ENCODE measurements around the gene PPP1R18. TPM values are rescaled to one million over a fixed set of nuclear protein-coding genes. Genes with fewer than 3 reads are reported as not detected.

The PPP1R18 gene
- total and polyA plus RNA-seq, 5 donors from 2014 or later = 110 to 164 (median 123) TPM

DNA sequence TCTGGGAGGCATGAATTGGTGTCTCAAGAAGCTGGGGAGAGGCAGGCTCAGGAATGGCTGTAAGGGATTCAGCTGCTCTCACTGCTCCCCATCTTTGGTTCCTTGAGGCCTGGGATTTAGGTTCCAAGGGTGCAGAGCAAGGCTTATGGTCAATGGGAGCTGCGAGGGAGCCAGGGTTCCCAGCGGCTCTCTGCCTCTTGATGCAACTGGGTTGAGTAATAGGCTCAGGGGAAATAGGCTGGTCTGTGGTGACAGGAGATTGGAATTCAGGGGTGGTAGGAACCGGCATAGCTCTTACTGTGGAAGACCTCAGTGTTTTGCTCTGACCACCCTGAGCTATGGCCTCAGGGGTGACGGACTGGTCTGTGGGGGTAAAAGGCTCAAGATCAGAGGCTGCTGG is 17.4 kb upstream of the PPP1R18 start:
- Mint-ChIP-seq H3K4me3 (no peak overlapping the region), H3K27me3 (no peaks in the 10 kb centered on the region), H3K27ac (peak overlapping the region in 2 of 3 donors; percentile 62 to 82), H3K36me3 (peaks cover 48% of the 10 kb centered on the region), H3K9me3 (no peaks in the 10 kb centered on the region), H3K4me1 (peaks cover 0 to 6% (median 4%) of the 10 kb centered on the region in 4 donors)
- Histone ChIP-seq H3K27ac (ENCODE audit: insufficient read depth, low read length, poor library complexity, severe bottlenecking) (no peak overlapping the region), H3K4me3 (ENCODE audit: low read depth, low read length) (no peak overlapping the region), H3K9me3 (ENCODE audit: control insufficient read depth in 2 of 2, low read length in 2 of 2) (no peaks in the 10 kb centered on the region), H3K4me1 (ENCODE audit: control insufficient read depth, insufficient read depth, low read length, poor library complexity, severe bottlenecking) (no peaks in the 10 kb centered on the region), H3K27me3 (ENCODE audit: control insufficient read depth, insufficient read depth, low read length) (no peaks in the 10 kb centered on the region), H3K36me3 (ENCODE audit: control insufficient read depth, insufficient read depth, low read length) (peaks cover 25% of the 10 kb centered on the region)
- ATAC-seq (ENCODE audit: low read depth in 2 of 2) (no peak), DNase-seq (no peak)

DNA sequence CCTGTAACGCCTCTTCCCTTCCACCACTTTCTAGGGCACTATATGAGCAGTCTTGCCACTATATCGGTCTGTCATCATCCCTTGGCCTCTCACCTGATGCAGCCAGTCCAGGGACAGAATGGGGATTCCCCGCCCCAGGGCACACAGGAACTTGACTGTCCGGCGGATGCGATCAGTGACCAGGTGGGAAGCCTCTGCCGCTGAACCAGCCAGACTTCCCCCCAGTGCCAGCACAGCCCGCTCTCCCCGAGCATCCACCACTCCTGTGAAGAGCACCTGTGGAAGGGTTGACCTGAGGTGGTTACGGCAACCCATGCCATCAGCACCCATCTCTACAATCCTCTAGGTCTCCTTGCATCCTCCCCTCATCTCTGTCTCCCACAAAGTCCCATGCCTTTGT is 16.6 kb upstream of the PPP1R18 start:
- Mint-ChIP-seq H3K4me3 (no peak overlapping the region), H3K4me1 (peaks cover 0 to 6% (median 4%) of the 10 kb centered on the region in 4 donors), H3K36me3 (peaks cover 45% of the 10 kb centered on the region), H3K27ac (no peak overlapping the region), H3K27me3 (no peaks in the 10 kb centered on the region), H3K9me3 (no peaks in the 10 kb centered on the region)
- Histone ChIP-seq H3K36me3 (ENCODE audit: control insufficient read depth, insufficient read depth, low read length) (peaks cover 22% of the 10 kb centered on the region), H3K4me3 (ENCODE audit: low read depth, low read length) (no peak overlapping the region), H3K27ac (ENCODE audit: insufficient read depth, low read length, poor library complexity, severe bottlenecking) (no peak overlapping the region), H3K27me3 (ENCODE audit: control insufficient read depth, insufficient read depth, low read length) (no peaks in the 10 kb centered on the region), H3K9me3 (ENCODE audit: control insufficient read depth in 2 of 2, low read length in 2 of 2) (no peaks in the 10 kb centered on the region), H3K4me1 (ENCODE audit: control insufficient read depth, insufficient read depth, low read length, poor library complexity, severe bottlenecking) (no peaks in the 10 kb centered on the region)
- no peak for DNase-seq
- ATAC-seq (ENCODE audit: low read depth in 2 of 2) = no peak

DNA sequence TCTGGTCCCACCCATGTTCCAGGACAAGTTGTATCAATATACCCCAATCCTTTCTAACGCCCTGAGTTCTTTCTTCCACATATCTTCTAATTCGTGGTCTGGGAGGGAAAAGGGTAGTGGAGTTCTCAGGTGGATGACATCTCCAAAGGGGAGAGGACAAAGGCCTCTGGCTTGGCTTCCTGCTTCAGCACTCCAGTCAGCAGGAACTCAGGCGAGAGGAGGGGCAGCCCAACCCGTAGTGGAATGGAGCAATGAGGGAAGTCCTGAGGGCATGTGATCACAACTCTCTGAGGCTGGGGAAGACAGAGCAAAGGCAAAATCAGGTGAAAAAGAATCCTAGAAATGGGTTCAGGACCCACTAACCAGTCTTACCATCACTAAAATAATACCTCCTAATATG is 13.9 kb upstream of the PPP1R18 start:
- Mint-ChIP-seq H3K4me3 (no peak overlapping the region), H3K27me3 (no peaks in the 10 kb centered on the region)
- no peak for ATAC-seq (ENCODE audit: low read depth in 2 of 2)

GRCh38 chr6:30696432-30696831 is 10.0 kb upstream of the PPP1R18 start:
- Histone ChIP-seq H3K27me3 (ENCODE audit: control insufficient read depth, insufficient read depth, low read length) (no peaks in the 10 kb centered on the region), H3K36me3 (ENCODE audit: control insufficient read depth, insufficient read depth, low read length) (peaks cover 5% of the 10 kb centered on the region), H3K9me3 (ENCODE audit: control insufficient read depth in 2 of 2, low read length in 2 of 2) (no peaks in the 10 kb centered on the region), H3K4me3 (ENCODE audit: low read depth, low read length) (no peak overlapping the region), H3K27ac (ENCODE audit: insufficient read depth, low read length, poor library complexity, severe bottlenecking) (no peak overlapping the region), H3K4me1 (ENCODE audit: control insufficient read depth, insufficient read depth, low read length, poor library complexity, severe bottlenecking) (no peaks in the 10 kb centered on the region)
- Mint-ChIP-seq H3K36me3 (peaks cover 1% of the 10 kb centered on the region), H3K4me1 (peaks cover under 1 to 8% (median 6%) of the 10 kb centered on the region in 4 donors), H3K9me3 (no peaks in the 10 kb centered on the region), H3K27me3 (no peaks in the 10 kb centered on the region), H3K27ac (no peak overlapping the region), H3K4me3 (no peak overlapping the region)
- no peak for ATAC-seq (ENCODE audit: low read depth in 2 of 2)
- no peak for DNase-seq

More for the DNA sequence above, 13.9 kb upstream of the PPP1R18 start:
- no peak for DNase-seq
- H3K9me3 Mint-ChIP-seq = no peaks in the 10 kb centered on the region
- H3K36me3 Mint-ChIP-seq = peaks cover 30% of the 10 kb centered on the region
- Histone ChIP-seq H3K4me3 (ENCODE audit: low read depth, low read length) (no peak overlapping the region), H3K36me3 (ENCODE audit: control insufficient read depth, insufficient read depth, low read length) (peaks cover 10% of the 10 kb centered on the region), H3K27ac (ENCODE audit: insufficient read depth, low read length, poor library complexity, severe bottlenecking) (no peak overlapping the region), H3K27me3 (ENCODE audit: control insufficient read depth, insufficient read depth, low read length) (no peaks in the 10 kb centered on the region), H3K4me1 (ENCODE audit: control insufficient read depth, insufficient read depth, low read length, poor library complexity, severe bottlenecking) (no peaks in the 10 kb centered on the region), H3K9me3 (ENCODE audit: control insufficient read depth in 2 of 2, low read length in 2 of 2) (no peaks in the 10 kb centered on the region)
- H3K4me1 Mint-ChIP-seq = peaks cover 0 to 4% (median 1%) of the 10 kb centered on the region in 4 donors
- H3K27ac Mint-ChIP-seq = no peak overlapping the region

DNA sequence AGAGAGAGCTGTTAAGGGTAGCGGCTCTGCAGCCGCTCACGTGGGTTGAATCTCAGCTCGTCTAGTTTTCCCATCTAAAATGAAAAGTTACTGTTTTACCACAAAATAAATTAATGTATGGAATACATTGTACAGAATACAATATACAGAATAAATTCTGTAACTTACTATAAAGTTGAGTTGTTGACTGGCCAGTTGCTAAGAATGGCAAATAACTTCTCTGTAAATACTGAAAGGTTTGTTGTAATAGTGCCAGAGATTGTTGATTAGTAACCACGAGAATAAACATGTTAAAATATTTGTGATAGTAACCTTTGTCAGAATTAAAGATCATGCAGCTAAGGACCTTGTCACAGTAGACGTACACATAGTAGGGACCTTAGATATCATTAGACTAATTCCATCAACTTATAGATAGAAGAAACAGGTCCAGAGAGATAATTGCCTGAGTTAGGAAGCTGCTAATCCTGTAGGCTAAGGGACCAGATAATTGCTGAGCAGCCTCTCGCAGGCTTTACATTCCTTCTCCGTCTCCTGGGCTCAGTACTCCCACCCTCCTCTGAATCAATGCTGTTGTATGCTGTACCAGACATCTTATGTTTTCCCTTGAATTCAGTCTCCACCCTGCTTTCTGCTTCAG is 4.9 kb upstream of the PPP1R18 start:
- peak overlapping the region; percentile 42 for H3K27ac ChIP-seq (ENCODE audit: insufficient read depth, low read length, poor library complexity, severe bottlenecking)
- no peaks in the 10 kb centered on the region for H3K9me3 ChIP-seq (ENCODE audit: control insufficient read depth in 2 of 2, low read length in 2 of 2)
- peaks cover 11 to 47% (median 36%) of the 10 kb centered on the region in 4 donors for H3K4me1 Mint-ChIP-seq
- H3K4me1 ChIP-seq (ENCODE audit: control insufficient read depth, insufficient read depth, low read length, poor library complexity, severe bottlenecking) = peaks cover 45% of the 10 kb centered on the region
- no peak for ATAC-seq (ENCODE audit: low read depth in 2 of 2)
- no peaks in the 10 kb centered on the region for H3K27me3 Mint-ChIP-seq
- H3K27me3 ChIP-seq (ENCODE audit: control insufficient read depth, insufficient read depth, low read length) = no peaks in the 10 kb centered on the region
- no peaks in the 10 kb centered on the region for H3K9me3 Mint-ChIP-seq
- H3K36me3 ChIP-seq (ENCODE audit: control insufficient read depth, insufficient read depth, low read length) = no peaks in the 10 kb centered on the region
- peak overlapping the region; percentile 26 to 98 (median 94) for H3K27ac Mint-ChIP-seq
- H3K4me3 Mint-ChIP-seq = peak overlapping the region; percentile 89 to 95 (median 92)
- H3K36me3 Mint-ChIP-seq = peaks cover under 1% of the 10 kb centered on the region
- no peak for DNase-seq
- peak overlapping the region; percentile 78 for H3K4me3 ChIP-seq (ENCODE audit: low read depth, low read length)

DNA sequence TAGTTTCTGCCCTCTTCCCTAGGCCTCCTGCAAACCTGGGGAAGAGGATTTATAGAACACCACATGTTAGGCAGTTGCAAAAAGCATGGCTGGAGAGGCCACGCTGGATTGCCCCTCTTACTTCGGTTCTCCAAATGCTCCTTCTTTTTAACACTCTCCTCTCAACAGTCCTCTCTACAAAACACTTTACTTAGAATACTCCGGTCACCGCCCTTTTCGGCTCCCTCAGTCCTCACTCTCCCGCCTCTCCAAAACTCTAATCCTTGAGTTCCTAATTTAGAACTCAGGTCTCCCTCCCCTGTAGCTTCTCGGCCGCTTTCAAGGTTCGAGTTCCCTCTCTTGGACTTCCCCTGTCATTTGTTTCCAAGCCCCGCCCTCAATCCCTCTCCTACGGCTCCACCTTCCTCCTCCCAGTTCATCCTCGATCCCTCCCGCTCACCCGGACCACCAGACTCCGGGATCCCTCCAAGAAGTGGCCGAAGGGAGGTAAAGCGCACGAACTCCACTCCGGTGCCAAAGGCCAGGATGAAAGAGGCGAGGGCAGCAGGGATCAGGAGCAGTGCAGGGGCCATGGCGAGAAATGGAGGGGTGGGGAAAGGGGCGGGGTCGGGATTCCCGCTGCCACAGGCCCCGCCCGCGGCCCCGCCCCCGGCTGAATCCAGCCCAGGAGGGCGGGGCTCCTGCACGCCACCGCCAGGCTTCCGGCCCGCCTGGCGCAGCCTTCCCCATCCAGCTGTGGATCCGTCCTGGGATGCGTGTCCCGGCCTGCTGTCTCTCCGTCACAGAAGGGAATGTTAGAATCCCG is 4.2 kb upstream of the PPP1R18 start, which contains the start of gene NRM:
TSS of gene NRM (minus strand) at position 582 of the 805 bp plus-strand sequence. CDS start at position 572, 10 bp downstream.
- no peaks in the 10 kb centered on the region for H3K9me3 ChIP-seq (ENCODE audit: control insufficient read depth in 2 of 2, low read length in 2 of 2)
- H3K4me1 ChIP-seq (ENCODE audit: control insufficient read depth, insufficient read depth, low read length, poor library complexity, severe bottlenecking) = peaks cover 45% of the 10 kb centered on the region
- Mint-ChIP-seq H3K27ac (peak within 1 kb of the TSS; percentile 94 to 98 (median 97)), H3K9me3 (no peaks in the 10 kb centered on the region), H3K27me3 (no peaks in the 10 kb centered on the region), H3K36me3 (peaks cover 4% of the 10 kb centered on the region), H3K4me3 (peak within 1 kb of the TSS; percentile 95 to 100 (median 96)), H3K4me1 (peaks cover 11 to 49% (median 36%) of the 10 kb centered on the region in 4 donors)
- H3K27me3 ChIP-seq (ENCODE audit: control insufficient read depth, insufficient read depth, low read length) = no peaks in the 10 kb centered on the region
- peak within 1 kb of the TSS; percentile 78 for H3K4me3 ChIP-seq (ENCODE audit: low read depth, low read length)
- H3K36me3 ChIP-seq (ENCODE audit: control insufficient read depth, insufficient read depth, low read length) = no peaks in the 10 kb centered on the region
- ATAC-seq (ENCODE audit: low read depth in 2 of 2) (peak; percentile 11 to 20), DNase-seq (peak; percentile 34 to 76 (median 69))
- H3K27ac ChIP-seq (ENCODE audit: insufficient read depth, low read length, poor library complexity, severe bottlenecking) = peak within 1 kb of the TSS; percentile 42

DNA sequence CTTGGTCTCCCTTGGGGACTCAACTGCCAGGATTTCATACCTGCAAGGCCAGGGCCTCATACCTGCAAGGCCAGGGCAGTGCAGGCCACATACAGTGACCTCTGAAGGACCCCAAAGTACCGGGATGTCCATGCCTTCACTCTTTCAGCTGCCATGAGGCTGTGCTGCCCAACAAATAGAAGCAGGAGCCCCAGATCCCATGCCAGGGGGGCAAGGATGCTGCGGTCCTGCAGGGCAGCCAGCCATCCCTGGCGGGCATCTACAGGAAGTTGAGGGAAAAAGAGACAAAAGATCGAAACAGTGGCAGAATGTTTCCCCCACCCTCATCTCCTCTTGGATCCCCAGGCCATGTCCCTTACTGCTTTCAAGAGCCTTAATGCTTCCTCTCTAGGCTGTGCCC is 3.5 kb upstream of the PPP1R18 start:
- no peaks in the 10 kb centered on the region for H3K27me3 Mint-ChIP-seq

More for the DNA sequence above, 3.5 kb upstream of the PPP1R18 start:
- H3K36me3 Mint-ChIP-seq = peaks cover 10% of the 10 kb centered on the region
- ATAC-seq (ENCODE audit: low read depth in 2 of 2) (no peak), DNase-seq (no peak)
- peaks cover 11 to 49% (median 36%) of the 10 kb centered on the region in 4 donors for H3K4me1 Mint-ChIP-seq
- H3K9me3 Mint-ChIP-seq = peaks cover 0 to 4% (median 0%) of the 10 kb centered on the region in 7 donors
- Histone ChIP-seq H3K4me3 (ENCODE audit: low read depth, low read length) (peak overlapping the region; percentile 78), H3K27ac (ENCODE audit: insufficient read depth, low read length, poor library complexity, severe bottlenecking) (peak overlapping the region; percentile 42), H3K27me3 (ENCODE audit: control insufficient read depth, insufficient read depth, low read length) (no peaks in the 10 kb centered on the region), H3K36me3 (ENCODE audit: control insufficient read depth, insufficient read depth, low read length) (no peaks in the 10 kb centered on the region), H3K4me1 (ENCODE audit: control insufficient read depth, insufficient read depth, low read length, poor library complexity, severe bottlenecking) (peaks cover 51% of the 10 kb centered on the region), H3K9me3 (ENCODE audit: control insufficient read depth in 2 of 2, low read length in 2 of 2) (no peaks in the 10 kb centered on the region)
- peak overlapping the region; percentile 95 to 100 (median 96) for H3K4me3 Mint-ChIP-seq
- H3K27ac Mint-ChIP-seq = peak overlapping the region; percentile 80 to 98 (median 97)

Data from CD4-positive, CD25-positive, alpha-beta regulatory T cell (primary cell).